SK-N-SH (cell line): ENCODE measurements around the gene NAV2. TPM values are rescaled to one million over a fixed set of nuclear protein-coding genes. Genes with fewer than 3 reads are reported as not detected.

Source experiments
- CTCF ChIA-PET: fragments of 300-600, 350-600 bp; formaldehyde crosslinking; extraction: SDS; loops from one replicate; lab custom pipeline; 2021; lab: Yijun Ruan, JAX
- POLR2A ChIA-PET: fragments of 350-600 bp; sonication (Branson Sonifier 250); formaldehyde crosslinking; extraction: SDS; loops from one replicate; lab custom pipeline; 2020; ENCODE audit warnings: antibody characterized with exemption, inconsistent platforms; lab: Yijun Ruan, JAX
- DNase-seq: peaks from one replicate; pipeline ENCODE4 v3.0.0; 2012
- H2AFZ ChIP-seq: fragments of 200-600 bp; sonication (generic); 2 replicates; pipeline ENCODE4 v1.8.1; 2016; ENCODE audit warnings: antibody characterized with exemption, mild to moderate bottlenecking, low read depth
- H3F3A ChIP-seq: fragments of 200-600 bp; sonication (generic); replicated peaks from 2 replicates; pipeline ENCODE3; 2016; ENCODE audit warnings: antibody characterized with exemption, mild to moderate bottlenecking; ENCODE audit not compliant: insufficient read depth
- H3K27ac ChIP-seq, 2 experiments: fragments of 200-500 bp in 1 of 2; fragments of 200-600 bp in 1 of 2; sonication (Bioruptor generic) in 1 of 2; sonication (generic), shearing (Covaris generic) in 1 of 2; 2 replicates each; pipeline versions ENCODE4 v1.5.1 to v1.6.1; 2014 to 2016; ENCODE audit warnings: low read depth in 2 of 2, inconsistent platforms in 1 of 2, low read length in 1 of 2, mild to moderate bottlenecking in 1 of 2, mixed read lengths in 1 of 2
- H3K27me3 ChIP-seq: fragments of 200-600 bp; sonication (generic), shearing (Covaris generic); 2 replicates; pipeline ENCODE4 v1.6.1; 2016; ENCODE audit warnings: mixed run types; ENCODE audit not compliant: insufficient read depth
- H3K36me3 ChIP-seq, 2 experiments: fragments of 200-500 bp in 1 of 2; fragments of 200-600 bp in 1 of 2; sonication (Bioruptor generic) in 1 of 2; sonication (generic) in 1 of 2; replicated peaks in 1 of 2; 2 replicates each; pipeline versions ENCODE3 to v1.5.1; 2014 to 2016; ENCODE audit warnings: low read length in 1 of 2, mild to moderate bottlenecking in 1 of 2; ENCODE audit not compliant: insufficient read depth in 2 of 2, control insufficient read depth in 1 of 2
- H3K4me1 ChIP-seq, 2 experiments: fragments of 200-500 bp in 1 of 2; fragments of 200-600 bp in 1 of 2; sonication (Bioruptor generic) in 1 of 2; sonication (generic), shearing (Covaris generic) in 1 of 2; 2 replicates each; pipeline versions ENCODE4 v1.5.1 to v1.6.1; 2014 to 2016; ENCODE audit warnings: low read depth in 1 of 2, low read length in 1 of 2, mixed run types in 1 of 2; ENCODE audit not compliant: insufficient read depth in 2 of 2, control insufficient read depth in 1 of 2
- H3K4me2 ChIP-seq: fragments of 200-600 bp; sonication (generic), shearing (Covaris generic); 2 replicates; pipeline ENCODE4 v1.6.1; 2017; ENCODE audit warnings: mixed run types
- H3K4me3 ChIP-seq, 2 experiments: fragments of 200-500 bp in 1 of 2; fragments of 200-600 bp in 1 of 2; sonication (Bioruptor generic) in 1 of 2; sonication (generic), shearing (Covaris generic) in 1 of 2; 2 replicates each; pipeline versions ENCODE4 v1.5.1 to v1.8.1; 2014 to 2016; ENCODE audit warnings: low read depth in 2 of 2, inconsistent platforms in 1 of 2, low read length in 1 of 2, mild to moderate bottlenecking in 1 of 2, mixed read lengths in 1 of 2, moderate library complexity in 1 of 2
- H3K79me2 ChIP-seq: fragments of 200-600 bp; sonication (generic); 2 replicates; pipeline ENCODE4 v1.8.1; 2017; ENCODE audit warnings: mild to moderate bottlenecking; ENCODE audit not compliant: insufficient read depth
- H3K9ac ChIP-seq: fragments of 200-600 bp; sonication (generic); 2 replicates; pipeline ENCODE4 v1.6.1; 2017; ENCODE audit warnings: mixed run types
- H3K9me2 ChIP-seq: fragments of 200-600 bp; sonication (generic); 2 replicates; pipeline ENCODE4 v1.6.1; 2017; ENCODE audit warnings: mixed run types
- H3K9me3 ChIP-seq: fragments of 200-600 bp; sonication (generic); 2 replicates; pipeline ENCODE4 v1.6.1; 2017; ENCODE audit warnings: mixed run types, mild to moderate bottlenecking, moderate library complexity
- H4K20me1 ChIP-seq: fragments of 200-600 bp; sonication (generic); 2 replicates; pipeline ENCODE4 v1.6.1; 2017; ENCODE audit warnings: mild to moderate bottlenecking, mixed run types; ENCODE audit not compliant: insufficient read depth
- CHD2 ChIP-seq: fragments of 150-350 bp; IDR thresholded peaks from 2 replicates; pipeline ENCODE4 v1.6.1; 2018; ENCODE audit warnings: low read length; ENCODE audit not compliant: partially characterized antibody
- ELF1 ChIP-seq: IDR thresholded peaks from 2 replicates; pipeline ENCODE4 v1.4.0; 2012
- EP300 ChIP-seq, 2 experiments: IDR thresholded peaks; 2 replicates each; pipeline versions ENCODE4 v1.4.0 to v1.6.1; 2012; ENCODE audit warnings: borderline replicate concordance in 1 of 2, low read depth in 1 of 2, low read length in 1 of 2
- FOSL2 ChIP-seq: IDR thresholded peaks from 2 replicates; pipeline ENCODE4 v1.4.0; 2012; ENCODE audit warnings: low read depth, mild to moderate bottlenecking, moderate library complexity, borderline replicate concordance
- FOXJ3 ChIP-seq: sonication (generic); formaldehyde crosslinking; IDR thresholded peaks from 2 replicates; pipeline ENCODE4 v1.5.1; 2020; ENCODE audit warnings: mild to moderate bottlenecking, missing genetic modification reagents
- GABPA ChIP-seq: IDR thresholded peaks from 2 replicates; pipeline ENCODE4 v1.4.0; 2012; ENCODE audit warnings: low read depth, mild to moderate bottlenecking
- GATA2 ChIP-seq: sonication (generic); formaldehyde crosslinking; IDR thresholded peaks from 2 replicates; pipeline ENCODE4 v1.5.0; 2020; ENCODE audit warnings: mild to moderate bottlenecking, missing genetic modification reagents
- MEF2A ChIP-seq: IDR thresholded peaks from 2 replicates; pipeline ENCODE4 v1.4.0; 2012; ENCODE audit warnings: low read depth, borderline replicate concordance
- NRF1 ChIP-seq: IDR thresholded peaks from 2 replicates; pipeline ENCODE4 v1.6.1; 2012; ENCODE audit warnings: low read depth, mild to moderate bottlenecking, low read length
- PBX3 ChIP-seq: IDR thresholded peaks from 2 replicates; pipeline ENCODE4; 2012
- POLR2AphosphoS5 ChIP-seq: IDR thresholded peaks from 2 replicates; pipeline ENCODE4 v1.6.1; 2012; ENCODE audit warnings: low read depth, low read length
- RAD21 ChIP-seq: IDR thresholded peaks from 2 replicates; pipeline ENCODE4 v1.6.1; 2012; ENCODE audit warnings: mild to moderate bottlenecking, low read length
- REST ChIP-seq: IDR thresholded peaks from 2 replicates; pipeline ENCODE4 v1.6.1; 2012; ENCODE audit warnings: mild to moderate bottlenecking, low read depth, low read length, moderate library complexity
- RFX5 ChIP-seq: IDR thresholded peaks from 2 replicates; pipeline ENCODE4 v1.6.1; 2012; ENCODE audit warnings: mild to moderate bottlenecking, improper control_type of control experiment, low read length
- RXRA ChIP-seq: IDR thresholded peaks from 2 replicates; pipeline ENCODE4 v1.4.0; 2012; ENCODE audit warnings: low read depth, mild to moderate bottlenecking, borderline replicate concordance
- SMC3 ChIP-seq: IDR thresholded peaks from 2 replicates; pipeline ENCODE4 v1.6.1; 2012; ENCODE audit warnings: low read depth, low read length, improper control_type of control experiment
- TAF1 ChIP-seq: IDR thresholded peaks from 2 replicates; pipeline ENCODE4 v1.6.1; 2012; ENCODE audit warnings: low read depth, mild to moderate bottlenecking, low read length, moderate library complexity, borderline replicate concordance
- TCF12 ChIP-seq: IDR thresholded peaks from 2 replicates; pipeline ENCODE4 v1.4.0; 2012
- USF1 ChIP-seq: IDR thresholded peaks from 2 replicates; pipeline ENCODE4 v1.4.0; 2012; ENCODE audit warnings: low read depth, borderline replicate concordance
- YY1 ChIP-seq: IDR thresholded peaks from 2 replicates; pipeline ENCODE4 v1.4.0; 2012; ENCODE audit warnings: low read depth, mild to moderate bottlenecking
- WGBS: methylation state at CpG from one replicate; pipeline ENCODE4 v1.1.6; 2017; ENCODE audit warnings: low lambda C conversion rate; 5-methylcytosine and 5-hydroxymethylcytosine counted together
- polyA plus RNA-seq, 3 experiments: library from polyadenylated mRNA; depleted of rRNA; stranded (reverse); fragments of >200 nt; gene quantifications; 2 replicates each; pipeline ENCODE4 v1.2.3, GENCODE V29; 2012
- TF ChIP-seq, protein P1 (sequence below): fragments of 150-350 bp; IDR thresholded peaks from 2 replicates; pipeline ENCODE4 v1.6.1; 2016; ENCODE audit warnings: mild to moderate bottlenecking, low read depth, low read length

The NAV2 gene
- polyA plus RNA-seq, 1 of the 3 experiments (the other 2 are of a cell fraction): 26.2 TPM

GRCh38 chr11:19972651-19973050, 260.0 kb downstream of the NAV2 start:
- Histone ChIP-seq H2AFZ (no peak overlapping the region), H3K4me1 (peaks cover 0 to 2% of the 10 kb centered on the region in 2 experiments; a peak in 2 of 4 replicates), H3K36me3 (peaks cover 52 to 63% of the 10 kb centered on the region in 2 experiments), H3K27ac (no peak overlapping the region), H3K79me2 (peaks cover 99% of the 10 kb centered on the region), H3K27me3 (no peaks in the 10 kb centered on the region), H3F3A (peaks cover 25% of the 10 kb centered on the region), H3K9me3 (no peaks in the 10 kb centered on the region), H3K4me3 (no peak overlapping the region), H3K9me2 (no peaks in the 10 kb centered on the region), H3K9ac (no peak overlapping the region), H3K4me2 (no peak overlapping the region), H4K20me1 (peaks cover 63% of the 10 kb centered on the region)
- 100% methylated on average over 1 of the region's 1 CpG for WGBS
- CTCF ChIA-PET: no interaction called here
- POLR2A ChIA-PET: no interaction called here
- DNase-seq: no peak
- TF ChIP-seq YY1 (no peak), TAF1 (no peak), GATA2 (no peak), MEF2A (no peak), PBX3 (no peak), FOSL2 (no peak), TCF12 (no peak), RFX5 (no peak), GABPA (no peak), SMC3 (no peak), RAD21 (no peak), NRF1 (no peak), FOXJ3 (CRISPR knock-in tag) (no peak), CHD2 (no peak), USF1 (no peak), ELF1 (no peak)
- TF ChIP-seq, protein P1, sequence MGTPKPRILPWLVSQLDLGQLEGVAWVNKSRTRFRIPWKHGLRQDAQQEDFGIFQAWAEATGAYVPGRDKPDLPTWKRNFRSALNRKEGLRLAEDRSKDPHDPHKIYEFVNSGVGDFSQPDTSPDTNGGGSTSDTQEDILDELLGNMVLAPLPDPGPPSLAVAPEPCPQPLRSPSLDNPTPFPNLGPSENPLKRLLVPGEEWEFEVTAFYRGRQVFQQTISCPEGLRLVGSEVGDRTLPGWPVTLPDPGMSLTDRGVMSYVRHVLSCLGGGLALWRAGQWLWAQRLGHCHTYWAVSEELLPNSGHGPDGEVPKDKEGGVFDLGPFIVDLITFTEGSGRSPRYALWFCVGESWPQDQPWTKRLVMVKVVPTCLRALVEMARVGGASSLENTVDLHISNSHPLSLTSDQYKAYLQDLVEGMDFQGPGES: no peak

DNA sequence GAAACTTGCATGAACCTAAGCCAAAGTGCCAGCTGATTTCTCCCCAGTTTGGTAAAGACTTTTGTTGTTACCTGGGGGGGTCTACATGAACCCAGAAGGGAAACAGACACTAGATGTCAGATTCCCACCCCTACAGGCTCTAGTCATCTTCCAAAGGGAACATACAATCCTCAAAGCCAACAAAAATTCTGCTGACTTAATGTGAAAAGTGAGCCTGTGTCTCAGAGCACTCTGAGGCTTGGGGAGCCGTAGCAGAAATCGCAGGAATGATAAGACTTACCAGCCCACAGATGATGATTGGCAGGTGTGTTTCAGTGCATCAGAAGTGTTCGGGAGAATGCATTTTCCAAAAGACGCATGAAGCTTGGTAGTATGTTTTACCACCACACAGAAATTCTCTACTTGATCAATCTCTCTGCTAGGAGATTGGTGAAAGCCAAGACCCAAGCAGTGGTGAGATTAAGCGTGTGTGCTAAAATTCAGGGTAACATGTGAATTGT, 260.5 kb downstream of the NAV2 start:
- Histone ChIP-seq H3F3A (peaks cover 30% of the 10 kb centered on the region), H2AFZ (no peak overlapping the region), H3K27ac (no peak overlapping the region), H4K20me1 (peaks cover 58% of the 10 kb centered on the region), H3K9ac (no peak overlapping the region), H3K9me3 (no peaks in the 10 kb centered on the region), H3K36me3 (peaks cover 53 to 61% of the 10 kb centered on the region in 2 experiments), H3K4me2 (no peak overlapping the region), H3K27me3 (no peaks in the 10 kb centered on the region), H3K4me1 (no peaks in the 10 kb centered on the region; a peak in 2 of 4 replicates), H3K79me2 (peaks cover 99% of the 10 kb centered on the region), H3K9me2 (no peaks in the 10 kb centered on the region), H3K4me3 (no peak overlapping the region)
- POLR2A ChIA-PET: no interaction called here
- CTCF ChIA-PET: interaction anchor here (1.0 to 1.2 kb wide), 2 partner anchors 9 to 19 kb away, joined by 3 read pairs; no protein-coding TSS in a partner anchor
- no peak for DNase-seq
- WGBS: 97% methylated on average over 5 of the region's 5 CpGs
- no peak for TF ChIP-seq YY1
- TF ChIP-seq TCF12: no peak
- TF ChIP-seq POLR2AphosphoS5: no peak
- no peak for TF ChIP-seq NRF1
- TF ChIP-seq GATA2: no peak
- no peak for TF ChIP-seq RXRA
- no peak for TF ChIP-seq FOXJ3 (CRISPR knock-in tag)
- TF ChIP-seq PBX3: no peak
- TF ChIP-seq ELF1: no peak
- TF ChIP-seq GABPA: no peak
- TF ChIP-seq EP300 (IDR thresholded peaks at IDR 0.05; ENCODE audit: borderline replicate concordance in 1 of 2, low read depth in 1 of 2, low read length in 1 of 2): no peak
- TF ChIP-seq REST: no peak
